Spleen (tissue), 7 donors: ENCODE measurements around the gene TAB3.

ENCODE experiments used
- CTCF ChIP-seq, 11 experiments: fragments of 200-600 bp in 7 of 11; fragments of 450-650 bp in 4 of 11; sonication (generic) in 4 of 11; IDR thresholded peaks in 8 of 11; conservative IDR thresholded peaks in 3 of 11; 1 replicate in 7 of 11; 2 replicates in 4 of 11; pipeline versions ENCODE4 v1.4.0 to v1.8.0; 2016 to 2021; ENCODE audit warnings: antibody characterized with exemption in 11 of 11, inconsistent platforms in 4 of 11, mild to moderate bottlenecking in 1 of 11
- POLR2A ChIP-seq, 3 donors: fragments of 450-650 bp; IDR thresholded peaks; one replicate each; pipeline ENCODE4 v1.5.1; 2017; ENCODE audit warnings: antibody characterized with exemption in 3 of 3, mild to moderate bottlenecking in 1 of 3
- POLR2AphosphoS5 ChIP-seq, 3 donors: sonication (generic); formaldehyde crosslinking; IDR thresholded peaks; one replicate each; pipeline ENCODE4 v1.5.1; 2017; ENCODE audit warnings: antibody characterized with exemption in 3 of 3
- donor health status: DM: no; HTN: no; CAD: no; lungs with moderate emphysema.
- donor health status: DM: no; HTN: no; CAD: no.
- donor health status: DM: no; HTN: no; CAD: no.

GRCh38 chrX:30874851-30875250, 14.2 kb downstream of the TAB3 start:
- TF ChIP-seq CTCF (IDR thresholded peaks at IDR 0.05 in 8 of 11, conservative IDR thresholded peaks at IDR 0.05 in 3 of 11) (no peak), POLR2A (IDR thresholded peaks at IDR 0.05) (no peak), POLR2AphosphoS5 (IDR thresholded peaks at IDR 0.05) (no peak)
